HG03521 (cell line): ENCODE data around the gene LRRC36.
"Not testable (repeated sequence)": the region's sequence is repeated elsewhere in the genome, so short reads cannot be mapped to it uniquely, and the experiment has no call there.

Experiments used
- ATAC-seq: cut with Tn5 transposase; IDR thresholded peaks from one replicate; pipeline ENCODE4 v1.9.1; 2021; ENCODE audit warnings: mild to moderate bottlenecking, moderate library complexity; ENCODE audit not compliant: unreplicated experiment

LRRC36 gene

GRCh38 chr16:67399218-67399733, 72.7 kb downstream of the LRRC36 start:
- no peak for ATAC-seq

- no peak for ATAC-seq
Observed at GRCh38 chr16:67399749-67400704, 73.4 kb downstream of the LRRC36 start.

- ATAC-seq: no peak
Observed at GRCh38 chr16:67400901-67401300, 74.3 kb downstream of the LRRC36 start.

- no peak for ATAC-seq
Observed at GRCh38 chr16:67403976-67404555, 77.5 kb downstream of the LRRC36 start.

- no peak for ATAC-seq
Observed at GRCh38 chr16:67404740-67405226, 78.2 kb downstream of the LRRC36 start.

GRCh38 chr16:67405336-67405735, 78.7 kb downstream of the LRRC36 start:
- no peak for ATAC-seq

GRCh38 chr16:67406111-67406971, 79.7 kb downstream of the LRRC36 start:
- ATAC-seq: no peak

- no peak for ATAC-seq
Observed at GRCh38 chr16:67407176-67407787, 80.7 kb downstream of the LRRC36 start.

- no peak for ATAC-seq
Observed at GRCh38 chr16:67407788-67408452, 81.3 kb downstream of the LRRC36 start.

- ATAC-seq: no peak
Observed at GRCh38 chr16:67409631-67410030, 83.0 kb downstream of the LRRC36 start.

- ATAC-seq: no peak
Observed at GRCh38 chr16:67411339-67411738, 84.7 kb downstream of the LRRC36 start.

GRCh38 chr16:67412294-67412693, 85.7 kb downstream of the LRRC36 start:
- ATAC-seq: no peak

- ATAC-seq: no peak
Observed at GRCh38 chr16:67413978-67414911, 87.6 kb downstream of the LRRC36 start.

GRCh38 chr16:67415421-67415820, 88.8 kb downstream of the LRRC36 start:
- not testable (repeated sequence) for ATAC-seq

GRCh38 chr16:67415872-67416793, 89.5 kb downstream of the LRRC36 start, which contains the start of gene ZDHHC1:
TSS of gene ZDHHC1 (minus strand) at chr16:67416477. CDS start at chr16:67407775, 8,702 bp downstream.
- ATAC-seq: peak; percentile 59

GRCh38 chr16:67417333-67418061, 90.9 kb downstream of the LRRC36 start:
- ATAC-seq: no peak

- no peak for ATAC-seq
Observed at GRCh38 chr16:67419502-67419901, 92.9 kb downstream of the LRRC36 start.
